Endometrial microvascular endothelial cells (primary cell): ENCODE data around the gene CALML6. TPM values are rescaled to one million over a fixed set of nuclear protein-coding genes. Genes with fewer than 3 reads are reported as not detected.

Source experiments
- in situ Hi-C: cut with HindIII; loops from 2 replicates; pipeline ENCODE4 v1.10.0; 2017; ENCODE audit warnings: low sequenced_read_pairs, low pct_unique_long_range_greater_than_20kb; ENCODE audit errors: inconsistent ontology term
- total RNA-seq: library from RNA; depleted of rRNA; stranded (reverse); fragments of >200 nt; gene quantifications from one replicate; pipeline ENCODE4 v1.2.3, GENCODE V29; 2015; ENCODE audit errors: inconsistent ontology term

Gene CALML6
- total RNA-seq, 1 donor from 2014 or later: not detected

GRCh38 chr1:1920608-1921458 is 5.8 kb downstream of the CALML6 start:
- in situ Hi-C loops: no loop called here

- in situ Hi-C loops: no loop called here
Observed at GRCh38 chr1:1921459-1921862, 6.4 kb downstream of the CALML6 start.

- in situ Hi-C loops: no loop called here
Observed at GRCh38 chr1:1921901-1922701, 7.0 kb downstream of the CALML6 start.

- in situ Hi-C loops: no loop called here
Observed at GRCh38 chr1:1922702-1922955, 7.6 kb downstream of the CALML6 start.

- in situ Hi-C loops: no loop called here
Observed at GRCh38 chr1:1922956-1923833, 8.1 kb downstream of the CALML6 start.

GRCh38 chr1:1924386-1924785 is 9.3 kb downstream of the CALML6 start:
- in situ Hi-C loops: no loop called here

- in situ Hi-C loops: loop anchor here (25.0 kb wide), 1 partner anchor 237 kb away; no protein-coding TSS in a partner anchor
Observed at GRCh38 chr1:1924849-1925248, 9.8 kb downstream of the CALML6 start.

- in situ Hi-C loops: loop anchor here (25.0 kb wide), 1 partner anchor 237 kb away; no protein-coding TSS in a partner anchor
Observed at GRCh38 chr1:1925437-1926345, 10.6 kb downstream of the CALML6 start.

GRCh38 chr1:1926346-1926811 is 11.3 kb downstream of the CALML6 start:
- in situ Hi-C loops: loop anchor here (25.0 kb wide), 1 partner anchor 236 kb away; no protein-coding TSS in a partner anchor

GRCh38 chr1:1926886-1927660 is 12.0 kb downstream of the CALML6 start:
- in situ Hi-C loops: loop anchor here (25.0 kb wide), 1 partner anchor 235 kb away; no protein-coding TSS in a partner anchor

GRCh38 chr1:1927751-1928150 is 12.7 kb downstream of the CALML6 start:
- in situ Hi-C loops: loop anchor here (25.0 kb wide), 1 partner anchor 235 kb away; no protein-coding TSS in a partner anchor

- in situ Hi-C loops: loop anchor here (25.0 kb wide), 1 partner anchor 234 kb away; no protein-coding TSS in a partner anchor
Observed at GRCh38 chr1:1928231-1929101, 13.4 kb downstream of the CALML6 start.

GRCh38 chr1:1929102-1929638 is 14.1 kb downstream of the CALML6 start:
- in situ Hi-C loops: loop anchor here (25.0 kb wide), 1 partner anchor 233 kb away; no protein-coding TSS in a partner anchor

GRCh38 chr1:1929639-1930545 is 14.8 kb downstream of the CALML6 start:
- in situ Hi-C loops: loop anchor here (25.0 kb wide), 1 partner anchor 232 kb away; no protein-coding TSS in a partner anchor

GRCh38 chr1:1934848-1935247 is 19.8 kb downstream of the CALML6 start:
- in situ Hi-C loops: loop anchor here (25.0 kb wide), 1 partner anchor 227 kb away; no protein-coding TSS in a partner anchor
